HEK293 (cell line): ENCODE measurements around the gene ALG12.
A peak's percentile ranks its signal among the peaks of the same experiment; 100 is the strongest.

Experiments used
- CTCF ChIA-PET: fragments of 350-600 bp; formaldehyde crosslinking; extraction: SDS; loops from one replicate; lab custom pipeline; 2021; ENCODE audit warnings: antibody characterized with exemption; lab: Yijun Ruan, JAX
- POLR2A ChIA-PET: fragments of 300-600 bp; formaldehyde crosslinking; extraction: SDS; loops from one replicate; lab custom pipeline; 2020; ENCODE audit warnings: antibody characterized with exemption, inconsistent platforms; lab: Yijun Ruan, JAX
- H3K27ac ChIP-seq: fragments of 200-500 bp; sonication (Bioruptor generic); 2 replicates; pipeline ENCODE4 v1.5.1; 2014; ENCODE audit warnings: low read depth, low read length, control low read depth, inconsistent platforms; ENCODE audit errors: extremely low read depth
- H3K36me3 ChIP-seq, 2 experiments: fragments of 200-500 bp in 1 of 2; sonication (Bioruptor generic) in 1 of 2; 1 replicate in 1 of 2; 2 replicates in 1 of 2; pipeline ENCODE4 v1.5.1; 2014 to 2017; ENCODE audit warnings: inconsistent platforms in 2 of 2, low read length in 2 of 2; ENCODE audit not compliant: control insufficient read depth in 2 of 2, insufficient read depth in 1 of 2
- H3K4me1 ChIP-seq: fragments of 200-500 bp; sonication (Bioruptor generic); 2 replicates; pipeline ENCODE4 v1.5.1; 2014; ENCODE audit warnings: mild to moderate bottlenecking, low read length, inconsistent platforms; ENCODE audit not compliant: control insufficient read depth, insufficient read depth
- H3K4me3 ChIP-seq: 2 replicates; pipeline ENCODE4 v1.5.1; 2011; ENCODE audit warnings: low read depth, mild to moderate bottlenecking, control low read depth, low read length, moderate library complexity
- H3K9me3 ChIP-seq: fragments of 200-500 bp; sonication (Bioruptor generic); 2 replicates; pipeline ENCODE4 v1.5.1; 2014; ENCODE audit warnings: low read depth, low read length, inconsistent platforms; ENCODE audit not compliant: control insufficient read depth, insufficient read depth
- EGR2 ChIP-seq: fragments of 450-650 bp; formaldehyde crosslinking; IDR thresholded peaks from 2 replicates; pipeline ENCODE4 v1.5.1; 2016; ENCODE audit warnings: low read depth, missing biosample characterization, missing genetic modification characterization
- GLIS2 ChIP-seq: fragments of 450-650 bp; formaldehyde crosslinking; IDR thresholded peaks from 2 replicates; pipeline ENCODE4 v1.5.1; 2016; ENCODE audit warnings: missing biosample characterization, missing genetic modification characterization
- MZF1 ChIP-seq: fragments of 450-650 bp; formaldehyde crosslinking; IDR thresholded peaks from 2 replicates; pipeline ENCODE4 v1.5.1; 2017; ENCODE audit warnings: missing biosample characterization, missing genetic modification characterization, borderline replicate concordance
- SCRT1 ChIP-seq: fragments of 450-650 bp; formaldehyde crosslinking; IDR thresholded peaks from 2 replicates; pipeline ENCODE4 v1.5.1; 2016; ENCODE audit warnings: missing biosample characterization, missing genetic modification characterization, borderline replicate concordance
- SCRT2 ChIP-seq: fragments of 450-650 bp; formaldehyde crosslinking; IDR thresholded peaks from 2 replicates; pipeline ENCODE4 v1.5.1; 2016; ENCODE audit warnings: missing biosample characterization, missing genetic modification characterization
- ZFHX2 ChIP-seq: fragments of 450-650 bp; formaldehyde crosslinking; conservative IDR thresholded peaks from 2 replicates; pipeline ENCODE4 v1.5.1; 2016; ENCODE audit warnings: missing biosample characterization, missing genetic modification characterization
- ZIC2 ChIP-seq: fragments of 450-650 bp; formaldehyde crosslinking; IDR thresholded peaks from 2 replicates; pipeline ENCODE4 v1.5.1; 2016; ENCODE audit warnings: missing biosample characterization, missing genetic modification characterization
- ZNF391 ChIP-seq: fragments of 450-650 bp; formaldehyde crosslinking; IDR thresholded peaks from 2 replicates; pipeline ENCODE4 v1.5.1; 2016; ENCODE audit warnings: low read depth, missing biosample characterization, missing genetic modification characterization, borderline replicate concordance
- ZNF473 ChIP-seq: fragments of 450-650 bp; formaldehyde crosslinking; IDR thresholded peaks from 2 replicates; pipeline ENCODE4 v1.5.1; 2017; ENCODE audit warnings: missing biosample characterization, missing genetic modification characterization
- ZNF48 ChIP-seq: fragments of 450-650 bp; formaldehyde crosslinking; IDR thresholded peaks from 2 replicates; pipeline ENCODE4 v1.5.1; 2016; ENCODE audit warnings: missing biosample characterization, missing genetic modification characterization
- ZNF600 ChIP-seq: fragments of 450-650 bp; formaldehyde crosslinking; IDR thresholded peaks from 2 replicates; pipeline ENCODE4 v1.5.1; 2016; ENCODE audit warnings: missing biosample characterization, missing genetic modification characterization
- ZXDB ChIP-seq: fragments of 450-650 bp; formaldehyde crosslinking; IDR thresholded peaks from 2 replicates; pipeline ENCODE4 v1.5.1; 2016; ENCODE audit warnings: missing biosample characterization, missing genetic modification characterization
- TF ChIP-seq, protein P1 (sequence below): fragments of 450-650 bp; formaldehyde crosslinking; IDR thresholded peaks from 2 replicates; pipeline ENCODE4 v1.5.1; 2017; ENCODE audit warnings: missing biosample characterization, missing genetic modification characterization
- TF ChIP-seq, protein P2 (sequence below): fragments of 450-650 bp; formaldehyde crosslinking; IDR thresholded peaks from 2 replicates; pipeline ENCODE4 v1.5.1; 2016; ENCODE audit warnings: missing biosample characterization, missing genetic modification characterization
- TF ChIP-seq, protein P3 (sequence below): fragments of 450-650 bp; formaldehyde crosslinking; IDR thresholded peaks from 2 replicates; pipeline ENCODE4 v1.5.0; 2017; ENCODE audit warnings: missing biosample characterization, missing genetic modification characterization, borderline replicate concordance

The ALG12 gene

DNA sequence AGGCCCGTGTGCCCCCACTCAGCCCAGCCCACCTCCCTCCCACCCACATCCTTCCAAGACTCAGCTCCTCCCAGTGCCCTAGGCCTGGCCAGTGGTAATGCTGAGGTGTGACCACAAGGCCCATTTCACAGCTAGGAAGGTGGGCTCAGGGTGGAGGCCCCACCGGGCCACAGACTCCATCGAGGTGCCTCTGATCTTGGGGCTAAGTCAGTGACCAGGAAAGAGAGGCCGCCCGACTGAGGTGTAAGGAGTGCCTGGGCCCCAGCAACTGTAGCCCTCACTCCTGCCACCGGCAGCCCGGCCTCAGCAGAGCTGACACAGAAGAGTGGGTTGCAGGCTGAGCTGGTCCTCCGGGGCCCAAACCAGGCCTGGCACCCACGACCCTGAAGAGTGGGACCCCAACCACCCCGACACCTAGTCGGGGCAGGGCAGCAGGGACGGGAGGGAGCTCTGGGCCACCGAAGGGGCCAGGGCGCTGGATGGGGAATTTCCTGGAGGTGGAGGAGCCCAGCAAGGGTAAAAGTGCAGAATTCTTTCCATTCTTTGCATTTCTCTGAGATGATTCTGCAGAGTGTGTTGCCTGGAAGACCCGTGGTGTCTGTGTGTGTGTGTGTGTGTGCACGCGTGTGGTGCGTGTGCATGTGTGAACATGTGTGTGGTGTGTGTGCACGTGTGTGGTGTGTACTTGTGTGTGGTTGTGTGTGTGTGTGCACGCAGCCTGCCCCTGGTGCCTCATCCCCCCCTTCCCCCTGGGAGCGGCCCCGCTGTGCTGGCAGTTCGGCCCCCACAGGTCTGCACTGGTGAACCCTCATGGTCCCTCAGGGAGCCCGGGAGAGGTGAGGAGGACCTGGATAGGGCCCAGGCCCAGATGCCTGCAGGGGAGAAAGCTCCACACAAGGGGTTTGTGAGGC is 34.0 kb upstream of the ALG12 start:
- Histone ChIP-seq H3K4me1 (no peaks in the 10 kb centered on the region; the same call in 1 of the 2 replicates), H3K4me3 (no peak overlapping the region), H3K27ac (no peak overlapping the region), H3K9me3 (no peaks in the 10 kb centered on the region), H3K36me3 (no peaks in the 10 kb centered on the region)
- CTCF ChIA-PET: interaction anchor here (0.6 to 2.2 kb wide), 5 partner anchors 22 to 254 kb away, joined by 3 to 7 read pairs (median 3); no protein-coding TSS in a partner anchor
- POLR2A ChIA-PET: interaction anchor here (0.9 to 2.7 kb wide), 4 partner anchors 8 to 22 kb away, joined by 3 to 6 read pairs (median 6); partner anchors contain the start of gene PIM3
- TF ChIP-seq ZNF473: no peak
- 0 out of 2 replicates have a peak, but pooled peaks have one; percentile 41 for TF ChIP-seq ZNF600 (tag by site-specific recombination)
- TF ChIP-seq ZFHX2 (tag by site-specific recombination): peak; percentile 58
- peak; percentile 29; the same call in 1 of the 2 replicates for TF ChIP-seq ZIC2 (tag by site-specific recombination)
- TF ChIP-seq, protein P1, sequence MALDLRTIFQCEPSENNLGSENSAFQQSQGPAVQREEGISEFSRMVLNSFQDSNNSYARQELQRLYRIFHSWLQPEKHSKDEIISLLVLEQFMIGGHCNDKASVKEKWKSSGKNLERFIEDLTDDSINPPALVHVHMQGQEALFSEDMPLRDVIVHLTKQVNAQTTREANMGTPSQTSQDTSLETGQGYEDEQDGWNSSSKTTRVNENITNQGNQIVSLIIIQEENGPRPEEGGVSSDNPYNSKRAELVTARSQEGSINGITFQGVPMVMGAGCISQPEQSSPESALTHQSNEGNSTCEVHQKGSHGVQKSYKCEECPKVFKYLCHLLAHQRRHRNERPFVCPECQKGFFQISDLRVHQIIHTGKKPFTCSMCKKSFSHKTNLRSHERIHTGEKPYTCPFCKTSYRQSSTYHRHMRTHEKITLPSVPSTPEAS (tag by site-specific recombination): peak; percentile 77
- 0 out of 2 replicates have a peak, but pooled peaks have one; percentile 8 for TF ChIP-seq SCRT2 (tag by site-specific recombination)
- no peak for TF ChIP-seq ZNF391 (tag by site-specific recombination)
- peak; percentile 44 for TF ChIP-seq GLIS2 (tag by site-specific recombination)
- TF ChIP-seq EGR2 (tag by site-specific recombination): peak; percentile 78
- TF ChIP-seq, protein P2, sequence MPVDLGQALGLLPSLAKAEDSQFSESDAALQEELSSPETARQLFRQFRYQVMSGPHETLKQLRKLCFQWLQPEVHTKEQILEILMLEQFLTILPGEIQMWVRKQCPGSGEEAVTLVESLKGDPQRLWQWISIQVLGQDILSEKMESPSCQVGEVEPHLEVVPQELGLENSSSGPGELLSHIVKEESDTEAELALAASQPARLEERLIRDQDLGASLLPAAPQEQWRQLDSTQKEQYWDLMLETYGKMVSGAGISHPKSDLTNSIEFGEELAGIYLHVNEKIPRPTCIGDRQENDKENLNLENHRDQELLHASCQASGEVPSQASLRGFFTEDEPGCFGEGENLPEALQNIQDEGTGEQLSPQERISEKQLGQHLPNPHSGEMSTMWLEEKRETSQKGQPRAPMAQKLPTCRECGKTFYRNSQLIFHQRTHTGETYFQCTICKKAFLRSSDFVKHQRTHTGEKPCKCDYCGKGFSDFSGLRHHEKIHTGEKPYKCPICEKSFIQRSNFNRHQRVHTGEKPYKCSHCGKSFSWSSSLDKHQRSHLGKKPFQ (tag by site-specific recombination): peak; percentile 65

DNA sequence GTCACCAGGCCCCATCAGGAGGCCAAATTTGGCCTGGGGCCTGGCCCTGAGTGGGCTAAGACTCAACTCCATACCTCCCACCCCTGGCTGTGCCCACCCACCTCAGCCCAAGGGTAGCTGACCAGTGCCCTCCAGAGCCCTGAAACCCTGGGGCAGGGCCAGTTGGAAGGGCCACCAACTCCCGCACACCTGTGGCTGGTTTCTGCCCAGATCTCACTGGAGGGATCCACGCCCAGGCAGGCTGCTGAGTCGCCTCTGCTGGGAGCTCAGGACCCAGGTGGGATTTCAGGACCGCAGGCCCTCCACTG is 33.4 kb upstream of the ALG12 start:
- Histone ChIP-seq H3K27ac (no peak overlapping the region), H3K9me3 (no peaks in the 10 kb centered on the region), H3K4me1 (no peaks in the 10 kb centered on the region; the same call in 1 of the 2 replicates), H3K4me3 (no peak overlapping the region), H3K36me3 (no peaks in the 10 kb centered on the region)
- TF ChIP-seq ZXDB (tag by site-specific recombination) (no peak), ZNF48 (tag by site-specific recombination) (no peak), SCRT2 (tag by site-specific recombination) (peak; percentile 69), MZF1 (tag by site-specific recombination) (no peak), SCRT1 (tag by site-specific recombination) (0 out of 2 replicates have a peak, but pooled peaks have one; percentile 24)
- TF ChIP-seq, protein P3, sequence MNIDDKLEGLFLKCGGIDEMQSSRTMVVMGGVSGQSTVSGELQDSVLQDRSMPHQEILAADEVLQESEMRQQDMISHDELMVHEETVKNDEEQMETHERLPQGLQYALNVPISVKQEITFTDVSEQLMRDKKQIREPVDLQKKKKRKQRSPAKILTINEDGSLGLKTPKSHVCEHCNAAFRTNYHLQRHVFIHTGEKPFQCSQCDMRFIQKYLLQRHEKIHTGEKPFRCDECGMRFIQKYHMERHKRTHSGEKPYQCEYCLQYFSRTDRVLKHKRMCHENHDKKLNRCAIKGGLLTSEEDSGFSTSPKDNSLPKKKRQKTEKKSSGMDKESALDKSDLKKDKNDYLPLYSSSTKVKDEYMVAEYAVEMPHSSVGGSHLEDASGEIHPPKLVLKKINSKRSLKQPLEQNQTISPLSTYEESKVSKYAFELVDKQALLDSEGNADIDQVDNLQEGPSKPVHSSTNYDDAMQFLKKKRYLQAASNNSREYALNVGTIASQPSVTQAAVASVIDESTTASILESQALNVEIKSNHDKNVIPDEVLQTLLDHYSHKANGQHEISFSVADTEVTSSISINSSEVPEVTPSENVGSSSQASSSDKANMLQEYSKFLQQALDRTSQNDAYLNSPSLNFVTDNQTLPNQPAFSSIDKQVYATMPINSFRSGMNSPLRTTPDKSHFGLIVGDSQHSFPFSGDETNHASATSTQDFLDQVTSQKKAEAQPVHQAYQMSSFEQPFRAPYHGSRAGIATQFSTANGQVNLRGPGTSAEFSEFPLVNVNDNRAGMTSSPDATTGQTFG: no peak
- CTCF ChIA-PET: interaction anchor here (0.8 to 2.2 kb wide), 2 partner anchors 25 to 28 kb away, joined by 3 to 7 read pairs; no protein-coding TSS in a partner anchor
- POLR2A ChIA-PET: interaction anchor here (0.9 to 2.7 kb wide), 4 partner anchors 9 to 21 kb away, joined by 3 to 6 read pairs (median 6); partner anchors contain the start of gene PIM3
